HepG2 (cell line): ENCODE results near the gene PLEKHA8. TPM values are rescaled to one million over a fixed set of nuclear protein-coding genes. Genes with fewer than 3 reads are reported as not detected.

ENCODE experiments used
- ATAC-seq: fragments of 200-7000 bp; cut with Tn5 transposase; 3 replicates; pipeline ENCODE4 v1.9.1; 2020; ENCODE audit warnings: mild to moderate bottlenecking, moderate library complexity
- BruUV-seq: library from RNA; stranded (reverse); fragments of 400-500 nt; replicated peaks from 2 replicates; lab custom pipeline; 2021; lab: Mats Ljungman, UMichigan
- CTCF ChIA-PET: fragments of 300-600 bp; formaldehyde crosslinking; extraction: SDS; loops from one replicate; lab custom pipeline; 2021; ENCODE audit warnings: low total read pairs, inconsistent platforms, low intra/inter-chr PET ratio; lab: Yijun Ruan, JAX
- POLR2A ChIA-PET: fragments of 350-600 bp; sonication (Branson Sonifier 250); formaldehyde crosslinking; loops from one replicate; lab custom pipeline; 2020; ENCODE audit warnings: antibody characterized with exemption, inconsistent platforms; lab: Yijun Ruan, JAX
- DNase-seq: peaks from one replicate; pipeline ENCODE4 v3.0.0-alpha.2; 2015; ENCODE audit warnings: low spot score
- FAIRE-seq: peaks from 3 replicates; lab custom pipeline; 2011; peaks lifted over from hg19 to GRCh38; lab: Jason Lieb, UNC
- H2AFZ ChIP-seq: one replicate; pipeline ENCODE4 v1.6.1; 2011; ENCODE audit warnings: low read length, inconsistent platforms
- H3K27ac ChIP-seq: fragments of 300-600 bp; 3 replicates; pipeline ENCODE4 v1.8.0; 2011; ENCODE audit warnings: mixed run types, mild to moderate bottlenecking, mixed read lengths, low read length, inconsistent platforms; ENCODE audit not compliant: insufficient read depth; ENCODE audit errors: extremely low read length
- H3K27me3 ChIP-seq, 2 experiments: fragments of 200-600 bp in 1 of 2; 2 replicates in 1 of 2; 3 replicates in 1 of 2; pipeline versions ENCODE4 v1.6.0 to v1.8.0; 2011; ENCODE audit warnings: low read length in 2 of 2, mild to moderate bottlenecking in 2 of 2, moderate library complexity in 2 of 2, inconsistent platforms in 1 of 2; ENCODE audit not compliant: insufficient read depth in 2 of 2, control insufficient read depth in 1 of 2
- H3K36me3 ChIP-seq, 2 experiments: fragments of 200-600 bp in 1 of 2; replicated peaks in 1 of 2; 2 replicates in 1 of 2; 3 replicates in 1 of 2; pipeline versions ENCODE4 v1.5.1 to v1.8.0; 2011; ENCODE audit warnings: low read length in 2 of 2, inconsistent platforms in 1 of 2; ENCODE audit not compliant: insufficient read depth in 2 of 2, control insufficient read depth in 1 of 2
- H3K4me1 ChIP-seq: 2 replicates; pipeline ENCODE4 v1.5.1; 2012; ENCODE audit warnings: low read length, inconsistent platforms; ENCODE audit not compliant: insufficient read depth
- H3K4me2 ChIP-seq: 2 replicates; pipeline ENCODE4 v1.6.0; 2011; ENCODE audit warnings: low read depth, low read length, inconsistent platforms
- H3K4me3 ChIP-seq, 3 experiments: fragments of 200-600 bp in 1 of 3; sonication (generic), shearing (Covaris generic) in 1 of 3; replicated peaks in 1 of 3; 2 replicates each; pipeline ENCODE4 v1.5.1; 2011 to 2016; ENCODE audit warnings: low read length in 3 of 3, inconsistent platforms in 2 of 3, low read depth in 2 of 3, mild to moderate bottlenecking in 2 of 3, control low read depth in 1 of 3, mixed read lengths in 1 of 3; ENCODE audit not compliant: insufficient read depth in 1 of 3
- H3K79me2 ChIP-seq: one replicate; pipeline ENCODE4 v1.6.1; 2011; ENCODE audit warnings: low read length, inconsistent platforms; ENCODE audit not compliant: insufficient read depth
- H3K9ac ChIP-seq: 2 replicates; pipeline ENCODE4 v1.6.0; 2011; ENCODE audit warnings: mild to moderate bottlenecking, low read depth, low read length, inconsistent platforms; ENCODE audit not compliant: insufficient read depth
- H3K9me3 ChIP-seq: 2 replicates; pipeline ENCODE4 v1.5.1; 2012; ENCODE audit warnings: mild to moderate bottlenecking, low read length
- H4K20me1 ChIP-seq: 2 replicates; pipeline ENCODE4 v1.6.0; 2011; ENCODE audit warnings: inconsistent platforms, mild to moderate bottlenecking, low read length, moderate library complexity; ENCODE audit not compliant: insufficient read depth
- NR2F1 ChIP-seq, 2 experiments: fragments of 450-650 bp in 1 of 2; formaldehyde crosslinking in 1 of 2; IDR thresholded peaks; 2 replicates each; pipeline versions ENCODE4 v1.5.0 to v1.6.1; 2016 to 2020; ENCODE audit warnings: mild to moderate bottlenecking in 1 of 2, missing compliant biosample characterization in 1 of 2, missing genetic modification reagents in 1 of 2, moderate library complexity in 1 of 2
- TOE1 ChIP-seq: sonication (generic); formaldehyde crosslinking; IDR thresholded peaks from 2 replicates; pipeline ENCODE4 v1.4.0; 2020; ENCODE audit warnings: mild to moderate bottlenecking, missing genetic modification reagents
- ZMYM3 ChIP-seq: sonication (generic); formaldehyde crosslinking; IDR thresholded peaks from 2 replicates; pipeline ENCODE4 v1.5.1; 2020; ENCODE audit warnings: mild to moderate bottlenecking, missing genetic modification reagents
- WGBS: methylation state at CpG from one replicate; pipeline ENCODE4 v1.1.6; 2017; ENCODE audit warnings: low lambda C conversion rate; 5-methylcytosine and 5-hydroxymethylcytosine counted together
- in situ Hi-C: cut with HindIII; loops from 2 replicates; pipeline ENCODE4 v1.10.0; 2017; ENCODE audit warnings: low pct_unique_long_range_greater_than_20kb; ENCODE audit not compliant: extremely low pct_ligation_motif_present
- intact Hi-C: fragments of 100-400 bp; cut with micrococcal nuclease; formaldehyde crosslinking; loops from one replicate; pipeline ENCODE4 v1.10.0; 2022; ENCODE audit not compliant: unreplicated experiment
- polyA plus RNA-seq, 8 experiments: library from polyadenylated mRNA; depleted of rRNA in 3 of 8; stranded (reverse) in 7 of 8; unstranded in 1 of 8; fragments of >200 nt; fragmentation: Illumina TruSeq in 4 of 8; extraction: Trizol in 4 of 8; gene quantifications; 2 replicates each; pipeline versions ENCODE4 v1.2.1 to v1.2.3, GENCODE V29; 2011 to 2016; ENCODE audit warnings: low read depth in 4 of 8, missing spikeins in 1 of 8, mixed read lengths in 1 of 8; ENCODE audit not compliant: insufficient read depth in 1 of 8
- total RNA-seq, 5 experiments: library from RNA; depleted of rRNA; stranded (reverse); fragments of >200 nt; fragmentation: Illumina TruSeq; extraction: Trizol; gene quantifications; 2 replicates each; pipeline ENCODE4 v1.2.3, GENCODE V29; 2016; ENCODE audit warnings: low read depth in 1 of 5
- TF ChIP-seq, protein P1 (sequence below), 2 experiments: fragments of 450-650 bp in 1 of 2; sonication (generic) in 1 of 2; formaldehyde crosslinking in 1 of 2; IDR thresholded peaks; 2 replicates each; pipeline versions ENCODE4 v1.6.1 to v1.8.0; 2016 to 2022; ENCODE audit warnings: antibody characterized with exemption in 1 of 2, mild to moderate bottlenecking in 1 of 2, missing genetic modification reagents in 1 of 2

Gene PLEKHA8
- total and polyA plus RNA-seq, 2 of the 13 experiments (the other 11 are each of a cell fraction or from before 2014, with no cell fraction given) = 12.5 to 26.4 TPM

DNA sequence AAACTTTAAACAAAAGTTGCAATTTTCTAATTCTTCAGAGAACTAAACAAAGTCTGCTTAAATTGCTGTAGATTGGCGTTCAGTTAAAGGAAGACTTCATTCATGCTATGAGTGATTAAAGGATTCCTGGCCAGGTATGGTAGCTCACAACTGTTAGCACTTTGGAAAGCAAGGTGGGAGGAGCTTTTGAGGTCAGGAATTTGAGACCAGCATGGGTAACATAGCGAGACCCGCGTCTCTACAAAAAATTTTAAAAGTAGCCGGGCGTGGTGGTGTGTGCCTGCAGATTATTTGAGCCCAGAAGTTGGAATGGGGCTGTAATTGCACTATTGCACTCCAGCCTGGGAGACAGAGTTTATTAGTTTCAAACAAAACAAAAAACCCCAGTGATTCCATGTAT, 25.1 kb upstream of the PLEKHA8 start:
- TF ChIP-seq ZMYM3 (CRISPR knock-in tag) (no peak), TOE1 (no peak), NR2F1 (CRISPR knock-in tag; IDR thresholded peaks at IDR 0.05) (no peak)
- TF ChIP-seq, protein P1, sequence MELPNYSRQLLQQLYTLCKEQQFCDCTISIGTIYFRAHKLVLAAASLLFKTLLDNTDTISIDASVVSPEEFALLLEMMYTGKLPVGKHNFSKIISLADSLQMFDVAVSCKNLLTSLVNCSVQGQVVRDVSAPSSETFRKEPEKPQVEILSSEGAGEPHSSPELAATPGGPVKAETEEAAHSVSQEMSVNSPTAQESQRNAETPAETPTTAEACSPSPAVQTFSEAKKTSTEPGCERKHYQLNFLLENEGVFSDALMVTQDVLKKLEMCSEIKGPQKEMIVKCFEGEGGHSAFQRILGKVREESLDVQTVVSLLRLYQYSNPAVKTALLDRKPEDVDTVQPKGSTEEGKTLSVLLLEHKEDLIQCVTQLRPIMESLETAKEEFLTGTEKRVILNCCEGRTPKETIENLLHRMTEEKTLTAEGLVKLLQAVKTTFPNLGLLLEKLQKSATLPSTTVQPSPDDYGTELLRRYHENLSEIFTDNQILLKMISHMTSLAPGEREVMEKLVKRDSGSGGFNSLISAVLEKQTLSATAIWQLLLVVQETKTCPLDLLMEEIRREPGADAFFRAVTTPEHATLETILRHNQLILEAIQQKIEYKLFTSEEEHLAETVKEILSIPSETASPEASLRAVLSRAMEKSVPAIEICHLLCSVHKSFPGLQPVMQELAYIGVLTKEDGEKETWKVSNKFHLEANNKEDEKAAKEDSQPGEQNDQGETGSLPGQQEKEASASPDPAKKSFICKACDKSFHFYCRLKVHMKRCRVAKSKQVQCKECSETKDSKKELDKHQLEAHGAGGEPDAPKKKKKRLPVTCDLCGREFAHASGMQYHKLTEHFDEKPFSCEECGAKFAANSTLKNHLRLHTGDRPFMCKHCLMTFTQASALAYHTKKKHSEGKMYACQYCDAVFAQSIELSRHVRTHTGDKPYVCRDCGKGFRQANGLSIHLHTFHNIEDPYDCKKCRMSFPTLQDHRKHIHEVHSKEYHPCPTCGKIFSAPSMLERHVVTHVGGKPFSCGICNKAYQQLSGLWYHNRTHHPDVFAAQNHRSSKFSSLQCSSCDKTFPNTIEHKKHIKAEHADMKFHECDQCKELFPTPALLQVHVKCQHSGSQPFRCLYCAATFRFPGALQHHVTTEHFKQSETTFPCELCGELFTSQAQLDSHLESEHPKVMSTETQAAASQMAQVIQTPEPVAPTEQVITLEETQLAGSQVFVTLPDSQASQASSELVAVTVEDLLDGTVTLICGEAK (IDR thresholded peaks at IDR 0.05) = no peak
- TF ChIP-seq, protein P1 (CRISPR knock-in tag; IDR thresholded peaks at IDR 0.05) = no peak
- no TSS peak for BruUV-seq
- H3K9me3 ChIP-seq = no peaks in the 10 kb centered on the region
- peaks cover 5% of the 10 kb centered on the region; the same call in 1 of the 2 replicates for H3K4me1 ChIP-seq
- H4K20me1 ChIP-seq = no peaks in the 10 kb centered on the region
- POLR2A ChIA-PET = no interaction called here
- no peak for FAIRE-seq
- in situ Hi-C loops (no loop called here), intact Hi-C loops (no loop called here)
- H3K36me3 ChIP-seq = no peaks in the 10 kb centered on the region
- ATAC-seq = no peak
- no peak overlapping the region for H3K27ac ChIP-seq
- CTCF ChIA-PET = no interaction called here
- no peak overlapping the region for H2AFZ ChIP-seq
- DNase-seq = no peak
- H3K4me2 ChIP-seq = no peak overlapping the region; the same call in 1 of the 2 replicates
- H3K9ac ChIP-seq = no peak overlapping the region
- H3K79me2 ChIP-seq = no peaks in the 10 kb centered on the region
- no peak overlapping the region for H3K4me3 ChIP-seq
- WGBS = 46% methylated on average over 6 of the region's 6 CpGs
- no peaks in the 10 kb centered on the region for H3K27me3 ChIP-seq
